Middle frontal gyrus (tissue), 1 donor: ENCODE measurements around the gene CDCP2.

Experiments used
- DNase-seq: peaks from one replicate; pipeline ENCODE4 v3.0.0-alpha.2; 2015; ENCODE audit warnings: low spot score; ENCODE audit errors: extremely low spot score

The CDCP2 gene

DNA sequence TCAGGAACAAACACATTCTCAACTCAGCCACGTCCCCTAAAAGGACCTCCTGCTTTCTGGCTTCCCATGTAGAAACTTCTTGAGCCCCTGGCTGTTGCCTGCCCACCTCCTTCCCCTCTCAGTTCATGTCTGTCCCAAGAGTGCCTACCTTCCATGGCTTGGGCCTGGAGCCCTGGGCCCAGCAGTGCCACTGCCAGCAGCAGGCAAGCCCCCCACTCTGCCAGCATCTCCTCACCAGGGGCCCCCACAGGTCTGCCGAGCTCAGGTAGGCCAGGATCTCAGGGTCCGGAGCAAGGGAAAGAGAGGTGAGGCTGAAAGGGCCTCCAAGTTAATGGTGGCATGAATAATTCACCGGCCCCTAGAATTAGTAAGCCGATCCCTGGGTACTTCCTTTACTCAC lies at the start of gene CDCP2:
TSS of gene CDCP2 (minus strand) at position 305 of the 400 bp plus-strand sequence. CDS start at position 227, 78 bp downstream.
- DNase-seq = no peak

DNA sequence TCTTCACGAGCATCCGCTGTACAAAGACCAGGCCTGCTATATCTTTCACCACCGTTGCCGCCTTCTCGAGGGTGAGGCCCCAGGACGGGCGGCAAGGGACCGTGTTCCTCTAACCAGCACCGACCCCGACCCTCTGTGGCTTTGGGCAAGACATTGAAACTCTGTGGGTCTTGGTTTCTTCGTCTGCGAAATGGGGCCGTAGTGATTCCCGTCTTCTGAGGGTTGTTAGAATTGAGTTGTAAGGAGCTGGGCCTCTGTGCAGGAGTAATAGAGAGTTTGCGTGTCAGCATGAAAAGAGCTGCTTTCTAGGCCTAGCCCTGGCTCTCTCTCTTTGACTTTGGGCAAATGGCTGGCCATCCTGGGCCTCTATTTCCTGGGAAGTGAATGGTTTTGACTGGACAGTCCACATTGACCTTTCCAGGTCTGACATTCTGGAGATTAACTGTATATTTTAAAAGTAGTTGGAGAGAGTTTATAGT lies 47.8 kb upstream of the CDCP2 start:
- no peak for DNase-seq

DNA sequence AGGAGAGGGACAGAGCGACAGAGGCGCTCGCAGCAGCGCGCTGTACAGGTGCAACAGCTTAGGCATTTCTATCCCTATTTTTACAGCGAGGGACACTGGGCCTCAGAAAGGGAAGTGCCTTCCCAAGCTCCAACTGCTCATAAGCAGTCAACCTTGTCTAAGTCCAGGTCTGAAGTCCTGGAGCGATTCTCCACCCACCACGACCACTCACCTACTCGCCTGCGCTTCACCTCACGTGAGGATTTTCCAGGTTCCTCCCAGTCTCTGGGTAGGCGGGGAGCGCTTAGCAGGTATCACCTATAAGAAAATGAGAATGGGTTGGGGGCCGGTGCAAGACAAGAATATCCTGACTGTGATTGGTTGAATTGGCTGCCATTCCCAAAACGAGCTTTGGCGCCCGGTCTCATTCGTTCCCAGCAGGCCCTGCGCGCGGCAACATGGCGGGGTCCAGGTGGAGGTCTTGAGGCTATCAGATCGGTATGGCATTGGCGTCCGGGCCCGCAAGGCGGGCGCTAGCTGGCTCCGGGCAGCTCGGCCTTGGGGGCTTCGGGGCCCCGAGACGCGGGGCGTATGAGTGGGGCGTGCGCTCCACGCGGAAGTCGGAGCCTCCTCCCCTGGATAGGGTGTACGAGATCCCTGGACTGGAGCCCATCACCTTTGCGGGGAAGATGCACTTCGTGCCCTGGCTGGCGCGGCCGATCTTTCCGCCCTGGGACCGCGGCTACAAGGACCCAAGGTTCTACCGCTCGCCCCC lies 47.1 kb upstream of the CDCP2 start, which contains the start of the genes CYB5RL and MRPL37:
TSS of gene CYB5RL (minus strand) at position 266 of the 754 bp plus-strand sequence. CDS start 4,414 bp downstream, outside the sequence.
TSS of gene MRPL37 (plus strand) at position 403 of the 754 bp plus-strand sequence. CDS start at position 480, 77 bp downstream.
- peak; percentile 90 for DNase-seq

DNA sequence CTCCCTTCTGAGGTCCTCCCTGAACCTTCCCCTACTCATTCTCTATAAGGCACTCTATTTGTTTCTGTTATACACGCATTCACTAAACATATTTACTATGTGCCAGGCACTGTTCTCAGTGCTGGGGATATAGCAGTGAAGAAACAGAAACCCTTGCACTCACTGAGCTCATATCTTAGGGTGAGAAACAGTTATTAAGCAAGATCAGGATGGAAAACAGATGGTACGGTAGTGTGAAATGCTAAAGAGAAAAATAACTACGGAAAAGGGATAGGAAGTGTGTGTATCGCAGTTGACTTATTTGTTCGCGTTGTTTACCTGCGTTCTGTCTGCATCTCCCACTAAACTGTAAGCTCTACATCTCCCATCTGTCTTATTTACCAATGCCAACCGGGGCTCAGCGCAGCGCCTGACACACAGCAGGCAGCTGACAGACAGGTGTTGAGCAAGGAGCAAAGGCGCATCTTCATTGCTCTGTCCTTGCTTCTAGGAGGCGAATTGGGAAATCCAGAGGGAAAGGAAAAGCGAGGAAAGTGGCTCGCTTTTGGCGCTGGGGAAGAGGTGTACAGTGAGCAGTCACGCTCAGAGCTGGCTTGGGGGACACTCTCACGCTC lies 46.5 kb upstream of the CDCP2 start:
- DNase-seq = no peak

DNA sequence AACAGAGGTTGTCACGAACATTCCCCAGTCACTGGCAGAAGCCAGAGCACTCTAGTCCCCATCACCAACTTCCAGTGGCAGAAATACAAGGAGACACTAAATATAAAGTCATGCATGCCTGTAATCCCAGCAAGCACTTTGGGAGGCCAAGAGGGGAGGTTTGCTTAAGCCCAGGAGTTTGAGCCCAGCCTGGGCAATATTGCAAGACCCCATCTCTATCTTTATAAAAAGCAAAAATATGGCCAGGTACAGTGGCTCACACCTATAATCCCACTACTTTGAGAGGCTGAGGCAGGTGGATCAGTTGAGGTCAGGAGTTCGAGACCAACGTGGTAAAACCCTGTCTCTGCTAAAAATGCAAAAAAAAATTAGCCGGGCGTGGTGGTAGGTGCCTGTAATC lies 40.7 kb upstream of the CDCP2 start:
- no peak for DNase-seq

DNA sequence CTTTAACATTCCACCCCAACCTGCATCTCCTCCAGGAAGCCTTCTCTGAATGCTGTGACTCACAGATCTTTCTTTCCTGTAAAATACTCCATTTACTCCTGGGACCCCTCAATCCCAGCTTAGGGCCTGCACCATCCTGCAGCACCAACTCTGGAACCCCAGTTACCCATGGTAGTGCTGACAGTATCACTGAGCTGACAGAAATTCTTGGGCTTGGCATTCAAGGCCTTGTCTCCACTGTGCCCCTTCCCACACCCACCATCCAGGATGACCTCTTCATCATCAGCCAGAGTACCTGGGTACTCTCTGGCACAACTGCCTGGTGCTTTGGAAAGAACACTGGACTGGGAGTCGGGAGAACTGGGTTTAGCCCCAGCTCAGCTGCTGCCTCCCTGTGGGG lies 38.7 kb upstream of the CDCP2 start:
- DNase-seq = no peak

DNA sequence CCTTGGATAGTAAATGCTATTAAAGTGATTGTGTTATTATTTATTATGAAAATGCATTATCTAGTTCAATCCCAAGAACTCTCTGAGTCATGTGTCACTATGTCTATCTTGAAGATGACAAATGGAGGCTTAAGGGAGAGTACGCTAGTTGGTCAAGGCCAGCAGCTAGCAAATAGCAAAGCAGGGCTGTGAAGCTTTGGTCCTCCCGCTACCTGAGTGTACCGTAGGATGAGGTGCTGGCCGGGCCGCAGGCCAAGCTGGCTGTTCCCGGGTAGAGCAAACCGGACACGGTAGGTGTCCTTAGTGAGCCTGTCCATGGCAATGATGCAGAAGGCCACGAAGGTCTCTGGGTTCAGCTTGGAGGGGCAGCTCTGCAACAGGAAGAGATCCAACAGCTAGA lies 37.7 kb upstream of the CDCP2 start:
- no peak for DNase-seq

DNA sequence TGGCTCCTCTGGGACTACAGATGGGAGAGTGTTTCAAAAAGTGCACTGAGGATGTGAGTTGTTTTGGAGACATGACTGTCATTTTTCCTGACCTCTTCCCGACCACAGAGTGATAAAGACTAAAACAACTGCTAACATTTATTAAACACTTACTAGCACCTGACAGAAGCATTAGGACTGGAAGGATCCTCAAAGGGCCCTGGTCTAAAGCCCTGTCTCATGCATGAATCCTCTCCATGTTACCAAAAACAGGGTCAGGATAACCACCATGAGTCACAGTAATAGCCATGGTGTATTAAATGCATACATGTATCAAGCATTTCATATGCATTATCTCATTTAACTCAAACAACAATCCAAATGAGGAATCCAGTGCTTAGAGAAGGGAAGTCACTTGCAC lies 35.5 kb upstream of the CDCP2 start:
- DNase-seq = no peak

DNA sequence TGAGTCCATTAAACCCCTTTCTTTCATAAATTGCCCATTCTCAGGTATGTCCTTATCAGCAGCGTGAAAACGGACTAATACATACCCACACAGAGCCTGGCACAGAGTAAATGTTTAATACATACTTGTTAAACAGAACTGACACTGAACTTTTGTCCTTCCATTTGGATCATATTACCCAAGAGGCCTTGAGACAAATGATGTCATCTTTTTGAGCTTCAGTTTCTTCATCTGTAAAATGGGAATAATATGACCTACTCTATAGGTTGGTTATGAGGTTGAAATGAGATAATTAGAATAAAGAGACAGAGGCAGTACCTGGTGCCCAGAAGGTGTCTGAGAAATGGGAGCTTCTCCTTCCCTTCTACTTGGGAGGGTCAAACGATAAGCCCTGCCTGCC lies 33.3 kb upstream of the CDCP2 start:
- no peak for DNase-seq

DNA sequence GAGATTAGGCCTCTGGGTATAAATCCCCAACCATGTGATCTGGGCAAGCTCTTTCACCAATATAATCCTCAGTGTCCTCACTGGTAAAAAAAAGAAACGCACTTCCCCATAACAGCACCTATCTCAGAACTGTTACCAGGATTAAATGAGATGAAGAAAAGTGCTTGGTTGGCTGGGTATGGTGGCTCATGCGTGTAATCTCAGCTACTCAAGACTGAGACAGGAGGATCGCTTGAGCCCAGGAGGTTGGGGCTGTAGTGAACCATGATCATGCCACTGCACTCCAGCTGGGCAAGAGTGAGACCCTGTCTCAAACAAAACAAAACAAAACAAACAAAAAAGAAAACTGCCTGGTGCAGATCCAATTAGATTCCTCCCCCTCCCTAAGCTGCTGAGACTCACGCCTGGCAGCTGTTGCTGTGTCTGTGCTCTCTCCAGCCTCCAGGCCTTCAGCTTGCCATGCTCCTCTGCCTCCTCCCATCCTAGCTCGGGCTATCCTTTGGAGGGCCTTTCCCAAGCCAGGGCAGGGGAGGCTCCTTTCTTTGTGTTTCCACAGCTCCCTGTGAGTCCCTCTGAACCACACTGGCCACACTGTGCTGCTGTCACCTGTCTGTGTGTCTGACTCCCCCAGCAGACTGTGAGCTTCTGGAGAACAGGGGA lies 28.0 kb upstream of the CDCP2 start:
- no peak for DNase-seq

DNA sequence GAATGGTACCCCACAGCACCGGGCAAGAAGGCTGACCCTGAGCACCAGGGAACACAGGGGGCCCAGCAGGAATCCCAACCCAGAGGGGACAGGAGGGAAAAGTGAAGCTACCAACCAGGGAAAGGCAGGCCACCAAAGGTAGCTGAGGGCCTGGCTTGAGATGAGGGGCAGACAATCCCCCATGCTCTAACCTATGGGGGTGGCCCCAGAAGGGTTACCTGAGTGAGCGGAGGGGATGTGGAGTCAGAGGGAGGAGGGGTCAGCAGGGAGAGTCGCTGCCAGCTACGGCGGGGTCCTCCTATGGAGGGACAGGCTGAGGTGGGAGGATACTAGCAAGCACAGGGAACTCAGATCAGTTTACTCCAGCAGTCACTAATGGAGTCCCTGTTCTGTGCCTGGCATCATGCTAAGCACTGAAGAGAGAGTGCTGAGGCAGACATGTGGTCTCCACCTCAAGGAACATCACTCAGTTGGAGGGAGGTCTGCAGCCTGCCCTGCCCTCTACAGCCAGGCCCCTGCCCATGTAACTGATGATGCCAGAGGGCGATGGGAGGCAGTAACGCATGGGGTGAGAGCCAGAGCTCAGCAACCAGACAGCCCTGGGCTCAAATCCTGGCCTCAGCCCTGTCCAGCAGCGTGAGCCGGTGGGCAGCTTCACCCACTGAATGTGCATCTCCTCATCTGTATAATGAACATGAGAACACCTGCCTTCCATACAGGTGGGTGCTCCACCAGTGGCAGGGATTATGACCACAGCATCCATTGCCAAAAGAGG lies 25.7 kb upstream of the CDCP2 start:
- DNase-seq = no peak

DNA sequence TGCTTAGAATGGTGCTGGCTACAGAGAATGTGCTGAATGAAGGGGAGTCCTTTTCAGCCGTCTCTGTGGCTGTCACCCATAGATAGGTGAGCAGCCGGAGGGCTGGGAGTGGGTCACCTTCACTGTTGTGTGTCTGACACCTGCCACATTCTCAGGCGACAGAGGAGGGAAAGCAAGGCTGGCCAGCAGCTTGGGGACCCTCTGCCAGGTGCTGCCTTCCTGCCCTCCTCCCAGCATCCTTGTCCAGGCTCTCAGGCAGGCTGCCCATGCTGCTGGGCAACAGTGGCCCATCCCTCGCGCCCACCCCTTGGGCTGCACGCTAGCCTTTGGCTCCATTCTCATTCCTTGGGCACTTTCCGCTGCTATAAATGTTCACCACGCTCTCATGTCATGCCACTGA lies 24.9 kb upstream of the CDCP2 start:
- DNase-seq = no peak

DNA sequence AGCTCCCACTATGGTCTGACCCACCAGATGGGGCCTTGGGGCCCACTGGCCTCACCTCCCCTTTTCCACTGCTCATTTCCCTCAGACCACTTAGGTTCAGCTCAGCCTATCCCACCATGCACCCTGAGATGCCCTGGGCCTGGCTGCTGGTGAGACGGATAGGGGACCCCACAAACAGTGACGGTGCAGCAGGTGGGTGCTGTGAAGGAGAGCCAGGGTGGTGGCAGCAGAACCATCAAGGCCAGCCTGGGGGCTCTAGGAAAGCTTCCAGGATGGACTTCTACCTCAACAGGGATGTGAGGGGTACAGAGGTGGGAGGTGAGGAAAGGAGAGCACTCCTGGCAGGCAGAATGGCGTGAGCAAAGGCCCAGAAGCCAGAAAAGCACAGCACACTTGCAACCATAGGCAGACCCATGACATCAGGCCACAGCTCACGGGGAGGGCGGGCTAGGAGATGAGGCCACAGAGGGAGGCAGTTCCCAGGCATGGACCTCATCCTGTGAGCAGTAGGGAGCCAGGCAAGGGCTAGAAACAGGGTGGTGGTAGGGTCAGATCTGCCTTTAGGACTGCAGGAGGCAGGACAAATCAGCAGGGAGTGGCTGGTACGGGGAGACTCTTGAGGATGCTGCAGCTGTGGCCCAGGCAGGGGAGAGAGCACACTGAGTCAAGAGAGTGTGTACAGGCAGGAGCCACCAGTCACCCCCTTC lies 24.0 kb upstream of the CDCP2 start:
- DNase-seq = no peak

DNA sequence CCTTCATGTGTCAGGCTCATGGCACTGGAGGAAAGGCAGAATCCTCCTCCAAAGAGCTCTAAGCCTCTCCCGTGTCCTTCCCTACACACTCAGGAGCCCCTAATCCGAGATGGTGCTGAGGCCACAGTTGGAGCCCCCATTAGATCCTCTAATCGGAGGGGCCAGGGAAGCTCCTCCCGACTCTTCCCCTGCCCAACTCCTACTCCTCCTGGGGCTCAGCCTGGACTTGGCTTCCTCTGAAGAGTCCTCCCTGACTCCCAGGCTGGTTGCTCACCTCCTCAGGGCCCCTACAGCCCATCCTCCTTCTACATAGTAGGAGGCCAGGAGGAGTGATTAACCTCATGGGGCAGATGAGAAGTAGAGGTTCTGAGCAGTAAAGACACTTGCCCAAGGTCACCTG lies 21.3 kb upstream of the CDCP2 start:
- DNase-seq = no peak

DNA sequence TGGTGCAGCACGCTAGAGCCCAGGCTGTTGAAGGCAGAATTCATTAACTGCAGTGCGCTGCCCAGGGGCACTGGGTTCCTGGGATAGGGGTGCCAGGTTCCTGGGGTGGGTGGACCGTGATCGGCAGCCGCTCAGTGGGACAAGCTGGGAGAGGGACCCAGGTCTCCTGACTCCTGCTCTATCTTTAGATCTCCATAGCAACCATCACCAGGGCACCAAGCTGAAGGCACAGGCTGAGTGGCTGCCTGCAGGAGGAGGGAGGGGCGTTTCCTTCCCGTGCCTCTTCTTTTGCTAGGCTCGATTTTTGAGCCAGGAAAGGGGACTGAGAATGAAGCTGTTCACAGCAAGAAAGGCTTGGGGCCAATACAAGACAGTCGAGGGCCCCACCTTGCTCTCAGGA lies 20.9 kb upstream of the CDCP2 start:
- DNase-seq = peak; percentile 6

DNA sequence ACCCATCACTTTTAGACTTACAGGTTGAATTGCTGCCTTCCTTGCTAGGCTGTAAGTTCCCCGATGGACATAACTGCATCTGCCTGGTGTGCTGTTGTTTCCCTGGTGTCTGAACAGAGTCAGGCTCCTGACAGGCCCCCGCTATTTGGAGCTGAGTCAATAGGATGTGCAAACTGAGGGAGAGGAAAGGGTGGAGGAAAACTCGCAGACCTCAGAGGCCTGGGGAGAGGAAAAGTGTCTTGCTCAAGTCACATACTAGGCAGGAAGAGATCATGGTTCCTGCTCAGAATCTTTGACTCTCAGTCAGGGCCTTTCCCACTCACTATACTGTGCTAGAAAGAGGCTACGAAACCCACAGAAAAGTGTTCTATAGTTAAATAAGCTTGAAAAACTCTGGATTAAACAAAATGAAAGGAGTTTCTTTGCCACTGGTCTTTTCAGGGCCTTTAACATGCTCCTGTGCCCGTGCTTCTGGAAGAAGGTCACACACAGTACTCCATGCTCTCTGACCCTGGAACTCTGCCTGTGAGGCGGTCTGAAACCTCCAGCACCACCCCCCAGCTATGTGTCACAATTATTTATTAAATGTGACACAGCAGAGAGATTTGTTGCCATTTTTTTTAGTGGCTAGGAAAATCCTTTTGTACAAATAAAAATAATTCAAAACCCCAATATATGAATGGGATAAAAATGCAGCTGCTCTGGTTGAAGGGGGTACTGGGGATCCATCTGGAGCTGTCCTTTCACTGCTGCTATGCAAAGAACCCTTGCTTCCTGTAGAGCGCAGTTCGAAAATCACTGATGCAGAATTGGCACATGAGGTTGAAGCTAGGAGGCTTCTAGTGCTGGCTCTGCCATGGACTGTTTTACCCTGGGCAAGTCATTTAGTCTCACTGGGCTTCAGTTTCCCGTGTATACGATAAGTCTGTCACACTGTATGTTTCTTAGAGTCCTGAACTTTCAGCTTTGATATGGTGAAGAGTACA lies 20.1 kb upstream of the CDCP2 start:
- no peak for DNase-seq

DNA sequence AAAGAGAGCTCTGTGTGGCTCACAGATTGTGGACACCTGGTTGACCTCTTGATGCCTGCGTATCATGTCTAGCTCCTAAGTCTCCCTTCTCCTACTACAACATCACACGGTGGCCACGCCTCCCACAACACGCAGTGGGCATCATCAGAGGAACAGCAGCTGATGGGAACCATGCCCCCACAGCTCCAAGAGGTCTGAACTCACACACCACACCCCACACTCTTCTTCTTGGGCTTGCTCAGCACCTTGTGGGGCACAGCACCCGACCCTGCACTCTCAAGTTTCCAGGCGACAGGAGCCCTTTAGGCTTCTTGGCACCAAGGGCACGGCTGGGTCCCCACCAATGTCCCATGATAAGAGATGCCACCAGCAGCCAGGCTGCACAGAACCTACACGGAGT lies 18.8 kb upstream of the CDCP2 start:
- DNase-seq = no peak

DNA sequence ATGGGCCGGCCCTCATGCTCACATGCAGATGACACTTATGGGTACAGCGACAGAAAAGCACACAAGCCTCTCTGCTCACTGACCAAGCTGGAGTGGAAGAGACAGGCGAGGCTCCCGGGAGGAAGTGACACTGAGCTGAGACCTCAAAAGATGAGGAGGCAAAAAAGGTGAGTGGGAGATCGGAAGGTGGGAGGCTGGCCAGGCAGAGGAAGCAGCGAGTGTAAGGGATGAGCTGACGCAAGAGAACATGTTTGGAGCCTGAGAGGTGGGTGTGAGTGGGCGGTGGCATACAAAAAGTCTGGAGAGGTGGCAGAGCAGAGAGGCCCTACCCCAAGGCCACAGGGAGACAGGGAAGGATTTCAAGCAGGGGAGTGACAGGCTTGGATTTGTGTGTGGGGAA lies 18.2 kb upstream of the CDCP2 start:
- DNase-seq = no peak

DNA sequence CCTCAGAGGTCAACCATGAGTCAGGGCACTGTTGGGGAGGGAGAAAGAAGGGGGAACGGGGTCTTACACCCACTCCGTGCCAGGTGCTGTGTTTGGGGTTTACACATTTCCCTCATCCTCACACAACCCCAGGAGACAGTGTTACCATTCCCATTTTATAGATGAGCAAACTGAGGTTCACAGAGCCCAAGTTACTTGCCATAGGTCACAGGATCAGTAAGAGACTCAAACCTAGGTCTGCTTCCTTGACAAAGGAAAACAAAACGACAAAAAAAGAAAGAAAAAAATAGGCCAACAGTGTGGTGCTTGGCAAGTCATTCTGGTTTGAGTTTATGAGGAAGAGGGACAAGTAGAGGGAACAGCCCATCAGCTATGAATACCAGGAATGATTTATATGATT lies 16.3 kb upstream of the CDCP2 start:
- DNase-seq = no peak
